ENCODE results near the gene SPEM2. TPM values are rescaled to one million over a fixed set of nuclear protein-coding genes. Genes with fewer than 3 reads are reported as not detected.

Gene SPEM2
- total RNA-seq, 1 donor from 2014 or later = not detected

GRCh38 chr17:7408863-7409262 is 16.6 kb upstream of the SPEM2 start:
- Mint-ChIP-seq H3K27ac (no peak overlapping the region), H3K9me3 (no peaks in the 10 kb centered on the region), H3K36me3 (peaks cover 15% of the 10 kb centered on the region), H3K4me3 (peak overlapping the region; percentile 64), H3K4me1 (ENCODE audit: unreplicated experiment) (peaks cover 17% of the 10 kb centered on the region), H3K27me3 (peaks cover 4% of the 10 kb centered on the region)
- no peak for DNase-seq (ENCODE audit: extremely low spot score, unreplicated experiment)
- no peak for TF ChIP-seq CTCF (conservative IDR thresholded peaks at IDR 0.05)

DNA sequence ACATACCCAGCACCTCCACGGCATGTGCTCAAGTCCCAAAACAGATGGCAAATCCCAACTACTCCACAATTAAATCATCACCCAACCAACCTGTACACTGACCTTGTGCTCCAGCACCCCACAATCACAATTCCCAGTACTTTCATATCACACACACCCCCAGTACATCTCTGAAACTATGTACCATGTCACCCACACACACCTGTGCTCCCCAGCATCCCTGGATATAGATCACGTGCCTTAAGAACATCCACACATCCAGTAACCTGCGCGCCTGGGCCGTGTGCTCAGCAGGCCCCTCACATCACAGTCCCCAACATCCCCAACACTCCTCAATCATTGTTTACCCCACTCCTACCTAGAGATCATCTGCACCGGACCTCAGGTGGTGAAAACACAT is 15.7 kb upstream of the SPEM2 start:
- peaks cover 17% of the 10 kb centered on the region for H3K4me1 Mint-ChIP-seq (ENCODE audit: unreplicated experiment)
- no peak for TF ChIP-seq CTCF (conservative IDR thresholded peaks at IDR 0.05)
- no peaks in the 10 kb centered on the region for H3K9me3 Mint-ChIP-seq
- H3K36me3 Mint-ChIP-seq = peaks cover 15% of the 10 kb centered on the region
- H3K4me3 Mint-ChIP-seq = peak overlapping the region; percentile 5
- no peak for DNase-seq (ENCODE audit: extremely low spot score, unreplicated experiment)
- peaks cover 4% of the 10 kb centered on the region for H3K27me3 Mint-ChIP-seq
- peak overlapping the region; percentile 6 for H3K27ac Mint-ChIP-seq

DNA sequence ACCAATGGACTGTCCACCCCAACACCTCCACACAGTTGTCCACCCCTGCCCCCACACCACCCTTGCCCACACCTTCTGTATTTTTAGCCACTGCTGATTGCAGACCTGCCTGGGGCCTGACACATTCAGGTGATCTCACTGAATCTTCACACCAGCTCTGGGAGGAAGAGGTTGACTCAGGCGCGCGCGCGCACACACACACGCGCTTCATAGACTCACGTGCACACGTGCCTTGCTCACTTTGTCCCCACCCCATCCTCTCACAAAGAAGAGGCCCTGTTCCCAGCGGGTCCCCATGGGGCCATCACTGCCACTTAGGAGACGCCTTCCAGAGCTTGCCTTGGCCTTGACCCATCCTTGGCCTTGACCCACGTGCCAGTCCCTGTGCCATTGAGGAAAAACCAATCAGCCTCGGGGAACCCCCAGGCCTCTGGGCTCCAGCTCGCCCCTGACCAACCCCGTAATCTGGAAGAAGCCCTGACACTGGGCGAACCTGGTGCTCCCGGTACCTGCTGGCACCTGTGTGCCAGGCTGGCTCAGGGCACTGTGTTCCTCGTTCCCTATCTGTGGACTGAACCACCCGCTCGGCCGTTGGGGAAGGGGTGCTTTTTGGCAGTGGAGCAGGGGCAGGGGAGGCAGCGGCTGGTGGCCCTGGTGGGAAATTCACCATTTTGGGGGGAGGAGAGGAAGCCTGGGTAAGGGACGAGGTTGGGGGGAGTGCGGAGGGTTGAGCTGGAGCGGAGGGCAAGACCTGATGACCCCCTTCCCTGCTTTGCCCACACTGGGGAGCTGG is 14.6 kb upstream of the SPEM2 start:
- TF ChIP-seq CTCF (conservative IDR thresholded peaks at IDR 0.05) = no peak
- peaks cover 16% of the 10 kb centered on the region for H3K4me1 Mint-ChIP-seq (ENCODE audit: unreplicated experiment)
- no peak for DNase-seq (ENCODE audit: extremely low spot score, unreplicated experiment)
- peaks cover 3% of the 10 kb centered on the region for H3K27me3 Mint-ChIP-seq
- no peak overlapping the region for H3K27ac Mint-ChIP-seq
- no peaks in the 10 kb centered on the region for H3K9me3 Mint-ChIP-seq
- H3K4me3 Mint-ChIP-seq = no peak overlapping the region
- H3K36me3 Mint-ChIP-seq = peaks cover 15% of the 10 kb centered on the region

- H3K4me3 Mint-ChIP-seq = no peak overlapping the region
- no peak for TF ChIP-seq CTCF (conservative IDR thresholded peaks at IDR 0.05)
- peaks cover 17% of the 10 kb centered on the region for H3K36me3 Mint-ChIP-seq
- H3K27me3 Mint-ChIP-seq = no peaks in the 10 kb centered on the region
- H3K4me1 Mint-ChIP-seq (ENCODE audit: unreplicated experiment) = peaks cover 12% of the 10 kb centered on the region
- no peak for DNase-seq (ENCODE audit: extremely low spot score, unreplicated experiment)
- no peak overlapping the region for H3K27ac Mint-ChIP-seq
- no peaks in the 10 kb centered on the region for H3K9me3 Mint-ChIP-seq
Measured at GRCh38 chr17:7411427-7411750, 14.0 kb upstream of the SPEM2 start.

DNA sequence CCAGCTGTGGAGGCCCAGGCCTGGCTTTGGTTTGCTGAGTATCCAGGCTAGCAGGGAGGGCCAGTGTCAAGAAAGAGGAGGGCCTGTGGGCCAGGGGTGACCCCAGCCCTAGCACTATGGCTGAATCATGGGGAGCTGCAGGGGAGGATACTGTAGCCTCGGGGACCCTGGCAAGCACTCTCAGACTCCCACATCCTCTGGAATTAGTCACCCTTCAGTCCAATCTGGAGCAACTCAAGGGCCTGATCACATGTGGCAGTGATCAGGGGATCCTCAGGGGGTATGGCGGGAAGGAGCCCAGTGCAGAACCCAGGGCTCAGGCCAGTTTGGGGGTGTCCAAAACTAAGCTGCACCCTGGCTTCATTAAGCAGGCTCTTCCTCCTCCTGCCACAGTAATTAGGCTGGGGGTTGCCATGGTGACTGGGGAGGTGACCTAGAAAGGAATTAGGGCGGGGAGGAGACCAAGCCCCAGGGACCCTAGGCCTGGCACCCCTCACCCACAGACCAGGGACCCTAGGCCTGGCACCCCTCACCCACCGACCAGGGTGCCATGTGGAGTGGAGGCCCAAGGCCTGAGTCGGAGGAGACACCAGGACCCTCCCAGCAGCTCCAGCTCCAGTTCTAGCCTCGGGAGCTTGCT is 11.9 kb upstream of the SPEM2 start:
- H3K36me3 Mint-ChIP-seq = peaks cover 21% of the 10 kb centered on the region
- H3K4me1 Mint-ChIP-seq (ENCODE audit: unreplicated experiment) = peaks cover 12% of the 10 kb centered on the region
- no peak for DNase-seq (ENCODE audit: extremely low spot score, unreplicated experiment)
- no peaks in the 10 kb centered on the region for H3K27me3 Mint-ChIP-seq
- no peak overlapping the region for H3K4me3 Mint-ChIP-seq
- TF ChIP-seq CTCF (conservative IDR thresholded peaks at IDR 0.05) = no peak
- H3K9me3 Mint-ChIP-seq = no peaks in the 10 kb centered on the region
- no peak overlapping the region for H3K27ac Mint-ChIP-seq

Measured in type B pancreatic cell (in vitro differentiated cells).